NCI-H1092 (cell line): ENCODE measurements around the gene POR.

Experiments used
- DNase-seq: peaks from one replicate; lab custom pipeline; 2025; lab: John Stamatoyannopoulos, UW

POR gene

GRCh38 chr7:75955331-75955955, 40.5 kb downstream of the POR start:
- DNase-seq: no peak

- no peak for DNase-seq
Observed at GRCh38 chr7:75957021-75957736, 42.2 kb downstream of the POR start.

GRCh38 chr7:75958802-75959543, 44.0 kb downstream of the POR start:
- no peak for DNase-seq

GRCh38 chr7:75960372-75960771, 45.4 kb downstream of the POR start:
- no peak for DNase-seq

GRCh38 chr7:75961218-75961617, 46.3 kb downstream of the POR start:
- no peak for DNase-seq

GRCh38 chr7:75962607-75963380, 47.8 kb downstream of the POR start:
- DNase-seq: no peak

GRCh38 chr7:75963381-75963995, 48.5 kb downstream of the POR start:
- DNase-seq: no peak

- no peak for DNase-seq
Observed at GRCh38 chr7:75965617-75966016, 50.7 kb downstream of the POR start.

- peak; percentile 84 for DNase-seq
Observed at GRCh38 chr7:75966190-75966961, 51.4 kb downstream of the POR start.

- no peak for DNase-seq
Observed at GRCh38 chr7:75967055-75967454, 52.1 kb downstream of the POR start.

GRCh38 chr7:75967487-75967997, 52.6 kb downstream of the POR start:
- DNase-seq: no peak

- no peak for DNase-seq
Observed at GRCh38 chr7:75968012-75968411, 53.1 kb downstream of the POR start.

GRCh38 chr7:75968561-75969001, 53.6 kb downstream of the POR start:
- DNase-seq: no peak

- no peak for DNase-seq
Observed at GRCh38 chr7:75969182-75969581, 54.2 kb downstream of the POR start.

GRCh38 chr7:75969704-75970498, 54.9 kb downstream of the POR start:
- DNase-seq: no peak

- no peak for DNase-seq
Observed at GRCh38 chr7:75971309-75971960, 56.5 kb downstream of the POR start.

GRCh38 chr7:75971961-75972763, 57.2 kb downstream of the POR start:
- DNase-seq: no peak

GRCh38 chr7:75977743-75978142, 62.8 kb downstream of the POR start:
- peak; percentile 53 for DNase-seq
